Body of pancreas (tissue), 4 donors: Measurements from ENCODE around the gene CLCA2. TPM values are rescaled to one million over a fixed set of nuclear protein-coding genes. Genes with fewer than 3 reads are reported as not detected.

ENCODE experiments used
- ATAC-seq: fragments of 150-250 bp; one replicate; pipeline ENCODE4 v1.9.1; 2016
- DNase-seq, 4 donors: peaks; one replicate each; pipeline ENCODE4 v3.0.0-alpha.2; 2019
- H3K27ac ChIP-seq, 4 donors: fragments of 200-600 bp; sonication (generic); 1 replicate in 3 of 4; 2 replicates in 1 of 4; pipeline versions ENCODE4 v1.5.1 to v1.6.1; 2016 to 2019; ENCODE audit warnings: mild to moderate bottlenecking in 1 of 4, mixed read lengths in 1 of 4, moderate library complexity in 1 of 4
- H3K27me3 ChIP-seq, 2 donors: fragments of 200-600 bp; sonication (generic); one replicate each; pipeline ENCODE4 v1.6.0; 2016; ENCODE audit warnings: mild to moderate bottlenecking in 1 of 2
- H3K36me3 ChIP-seq, 2 donors: fragments of 200-600 bp; sonication (generic); replicated peaks in 1 of 2; 2 replicates each; pipeline ENCODE4 v1.5.1; 2016; ENCODE audit warnings: low read depth in 2 of 2; ENCODE audit not compliant: insufficient read depth in 1 of 2
- H3K4me1 ChIP-seq: fragments of 200-600 bp; sonication (generic); one replicate; pipeline ENCODE4 v1.6.0; 2016
- H3K4me3 ChIP-seq, 2 donors: fragments of 200-600 bp; sonication (generic); 1 replicate in 1 of 2; 2 replicates in 1 of 2; pipeline ENCODE4 v1.5.1; 2016 to 2019
- H3K9me3 ChIP-seq, 3 donors: fragments of 200-600 bp; sonication (generic); 1 replicate in 2 of 3; 2 replicates in 1 of 3; pipeline ENCODE4 v1.5.1; 2016
- CTCF ChIP-seq, 7 experiments: fragments of 450-650 bp in 4 of 7; fragments of 200-600 bp in 3 of 7; sonication (generic) in 3 of 7; IDR thresholded peaks; one replicate each; pipeline ENCODE4 v1.5.1; 2016 to 2019; ENCODE audit warnings: antibody characterized with exemption in 7 of 7
- POLR2A ChIP-seq, 3 donors: fragments of 450-650 bp; IDR thresholded peaks; one replicate each; pipeline ENCODE4 v1.6.1; 2016; ENCODE audit warnings: antibody characterized with exemption in 3 of 3, mild to moderate bottlenecking in 2 of 3
- WGBS, 2 donors: methylation state at CpG; one replicate each; pipeline ENCODE4 v1.1.5; 2017; 5-methylcytosine and 5-hydroxymethylcytosine counted together
- intact Hi-C: fragments of 100-400 bp; cut with DNase I; formaldehyde crosslinking; loops from one replicate; pipeline ENCODE4 v1.15.1; 2023
- total RNA-seq, 2 donors: library from RNA; depleted of rRNA; stranded (reverse); fragments of >200 nt; gene quantifications; one replicate each; pipeline ENCODE4 v1.1.0, GENCODE V29; 2016

Gene CLCA2
- total RNA-seq, 2 donors from 2014 or later = not detected

DNA sequence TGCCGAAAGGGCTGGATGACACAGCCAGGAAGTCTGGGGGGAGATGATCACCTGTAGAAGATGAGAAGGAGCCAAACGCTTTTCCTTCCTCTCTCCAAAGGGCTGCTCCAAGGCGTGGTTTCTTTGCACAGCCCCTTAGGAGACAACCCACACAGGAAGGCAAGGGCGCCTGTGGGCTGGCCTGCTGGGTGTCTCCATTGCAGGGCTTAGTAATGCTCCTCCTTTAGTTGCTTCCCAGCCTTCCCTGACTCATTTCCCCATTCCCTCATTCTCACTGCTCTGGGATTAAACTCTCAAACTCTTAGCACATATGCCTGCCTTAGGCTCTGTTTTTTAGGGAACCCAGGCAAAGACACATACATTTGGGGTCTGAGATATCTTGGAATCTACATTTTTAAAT is 43.0 kb downstream of the CLCA2 start:
- Histone ChIP-seq H3K27me3 (no peaks in the 10 kb centered on the region), H3K27ac (no peak overlapping the region), H3K36me3 (no peaks in the 10 kb centered on the region), H3K4me1 (no peaks in the 10 kb centered on the region), H3K4me3 (no peak overlapping the region), H3K9me3 (no peaks in the 10 kb centered on the region)
- DNase-seq (no peak), ATAC-seq (no peak)
- no peak for TF ChIP-seq CTCF (IDR thresholded peaks at IDR 0.05)
- no peak for TF ChIP-seq POLR2A (IDR thresholded peaks at IDR 0.05)
- intact Hi-C loops = no loop called here
- 75 to 80% methylated on average over 4 of the region's 4 CpGs for WGBS, 2 donors

DNA sequence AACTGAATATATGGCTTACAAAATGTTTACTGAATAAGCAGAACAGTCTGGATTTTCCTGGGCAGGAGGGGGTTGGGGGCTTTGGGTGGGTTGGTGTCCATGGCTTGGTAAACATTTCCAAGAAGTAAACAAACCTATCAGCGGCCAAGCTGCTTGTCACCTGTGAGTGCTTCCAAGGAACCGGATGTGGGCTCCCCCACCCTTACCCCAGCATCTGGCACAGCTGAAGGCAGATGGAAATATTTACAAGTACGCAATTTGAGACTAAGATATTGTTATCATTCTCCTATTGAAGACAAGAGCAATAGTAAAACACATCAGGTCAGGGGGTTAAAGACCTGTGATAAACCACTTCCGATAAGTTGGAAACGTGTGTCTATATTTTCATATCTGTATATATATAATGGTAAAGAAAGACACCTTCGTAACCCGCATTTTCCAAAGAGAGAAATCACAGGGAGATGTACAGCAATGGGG is 44.6 kb downstream of the CLCA2 start, which contains the start of gene CLCA1:
TSS of gene CLCA1 (plus strand) at position 427 of the 477 bp plus-strand sequence. CDS start at position 472, 45 bp downstream.
- intact Hi-C loops = no loop called here
- no peak for ATAC-seq
- no peaks in the 10 kb centered on the region for H3K27me3 ChIP-seq
- no peak for DNase-seq
- TF ChIP-seq POLR2A (IDR thresholded peaks at IDR 0.05) = no peak
- TF ChIP-seq CTCF (IDR thresholded peaks at IDR 0.05) = no peak
- H3K4me3 ChIP-seq = no peak within 1 kb of the TSS
- H3K9me3 ChIP-seq = no peaks in the 10 kb centered on the region
- no peaks in the 10 kb centered on the region for H3K36me3 ChIP-seq
- no peaks in the 10 kb centered on the region for H3K4me1 ChIP-seq
- no peak within 1 kb of the TSS for H3K27ac ChIP-seq
- 53 to 60% methylated on average over 7 of the region's 7 CpGs for WGBS, 2 donors

- Histone ChIP-seq H3K36me3 (no peaks in the 10 kb centered on the region), H3K4me3 (no peak overlapping the region), H3K9me3 (no peaks in the 10 kb centered on the region), H3K4me1 (no peaks in the 10 kb centered on the region), H3K27me3 (no peaks in the 10 kb centered on the region), H3K27ac (no peak overlapping the region)
- whole genome bisulfite sequencing, 2 donors = 74% methylated on average over 10 of the region's 10 CpGs
- ATAC-seq (no peak), DNase-seq (no peak)
- intact Hi-C loops = no loop called here
- TF ChIP-seq CTCF (IDR thresholded peaks at IDR 0.05) (no peak), POLR2A (IDR thresholded peaks at IDR 0.05) (no peak)
Measured at GRCh38 chr1:86470859-86471258, 46.9 kb downstream of the CLCA2 start.

- Histone ChIP-seq H3K36me3 (no peaks in the 10 kb centered on the region), H3K9me3 (no peaks in the 10 kb centered on the region), H3K27ac (no peak overlapping the region), H3K4me3 (no peak overlapping the region), H3K27me3 (no peaks in the 10 kb centered on the region), H3K4me1 (no peaks in the 10 kb centered on the region)
- no peak for DNase-seq
- no peak for TF ChIP-seq CTCF (IDR thresholded peaks at IDR 0.05)
- TF ChIP-seq POLR2A (IDR thresholded peaks at IDR 0.05) = no peak
- ATAC-seq = no peak
- intact Hi-C loops = no loop called here
Measured at GRCh38 chr1:86471291-86471690, 47.3 kb downstream of the CLCA2 start.

DNA sequence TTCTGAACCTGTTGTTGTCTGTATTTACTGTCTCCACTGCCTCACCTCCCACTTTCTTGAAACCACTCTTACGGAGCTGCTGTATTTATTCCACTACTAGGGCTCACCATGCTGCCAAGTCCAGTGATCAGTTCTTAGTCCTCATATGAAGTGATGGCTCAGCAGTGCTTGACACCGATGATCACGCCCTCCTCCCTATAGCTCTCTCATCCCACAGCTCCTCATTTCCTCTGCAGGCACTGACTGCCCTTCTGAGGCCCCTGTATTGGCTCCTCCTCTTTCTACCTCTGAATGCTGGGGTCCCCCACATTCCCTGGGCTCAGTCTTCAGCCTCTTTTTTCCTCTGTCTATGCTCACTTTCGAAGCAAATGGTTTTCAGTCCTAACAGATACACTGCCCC is 48.2 kb downstream of the CLCA2 start:
- Histone ChIP-seq H3K27me3 (no peaks in the 10 kb centered on the region), H3K4me3 (no peak overlapping the region), H3K27ac (no peak overlapping the region), H3K36me3 (no peaks in the 10 kb centered on the region), H3K9me3 (no peaks in the 10 kb centered on the region), H3K4me1 (no peaks in the 10 kb centered on the region)
- ATAC-seq = no peak
- DNase-seq = no peak
- TF ChIP-seq CTCF (IDR thresholded peaks at IDR 0.05) = no peak
- intact Hi-C loops = no loop called here
- 44 to 62% methylated on average over 4 of the region's 4 CpGs for WGBS, 2 donors
